ENCODE results near the gene EML3. TPM values are rescaled to one million over a fixed set of nuclear protein-coding genes. Genes with fewer than 3 reads are reported as not detected.
A peak's percentile ranks its signal among the peaks of the same experiment; 100 is the strongest.

EML3 gene
- total and polyA plus RNA-seq, 2 of the 13 experiments (the other 11 are each of a cell fraction or from before 2014, with no cell fraction given), result 10.6 to 12.3 TPM

GRCh38 chr11:62645946-62646824, 33.6 kb upstream of the EML3 start, which contains the start of gene GANAB (continued):
- TF ChIP-seq ETV5 (CRISPR knock-in tag; IDR thresholded peaks at IDR 0.05; ENCODE audit: borderline replicate concordance), result peak; percentile 53; the same call in 1 of the 2 replicates
- TF ChIP-seq GATA4 (IDR thresholded peaks at IDR 0.05; ENCODE audit: borderline replicate concordance, low read depth), result peak; percentile 16; the same call in 1 of the 2 replicates
- TF ChIP-seq HNRNPUL1 (IDR thresholded peaks at IDR 0.05; ENCODE audit: low read depth, low read length), result no peak
- peak; percentile 27; the same call in 1 of the 2 replicates for TF ChIP-seq AHDC1 (CRISPR knock-in tag; IDR thresholded peaks at IDR 0.05; ENCODE audit: borderline replicate concordance)
- peak; percentile 47; the same call in 1 of the 2 replicates for TF ChIP-seq ATF5 (CRISPR knock-in tag; IDR thresholded peaks at IDR 0.05; ENCODE audit: low read depth)
- no peak for TF ChIP-seq ZNF256 (CRISPR knock-in tag; conservative IDR thresholded peaks at IDR 0.05)
- TF ChIP-seq SP4 (CRISPR knock-in tag; IDR thresholded peaks at IDR 0.05), result peak; percentile 87
- TF ChIP-seq LCORL (IDR thresholded peaks at IDR 0.05), result no peak
- peak; percentile 32; the same call in 1 of the 2 replicates for TF ChIP-seq LCORL (CRISPR knock-in tag; IDR thresholded peaks at IDR 0.05)
- peak; percentile 84 for TF ChIP-seq AGO1 (IDR thresholded peaks at IDR 0.05; ENCODE audit: low read depth, low read length, poor library complexity, severe bottlenecking)
- peak; percentile 43; the same call in 1 of the 2 replicates for TF ChIP-seq ZNF878 (CRISPR knock-in tag; IDR thresholded peaks at IDR 0.05)
- peak; percentile 91 for TF ChIP-seq TFDP2 (CRISPR knock-in tag; IDR thresholded peaks at IDR 0.05)
- TF ChIP-seq ZC3H13 (CRISPR knock-in tag; IDR thresholded peaks at IDR 0.05), result peak; percentile 100
- no peak for TF ChIP-seq ZNF207 (IDR thresholded peaks at IDR 0.05; ENCODE audit: borderline replicate concordance)
- TF ChIP-seq ZNF350 (CRISPR knock-in tag; IDR thresholded peaks at IDR 0.05; ENCODE audit: borderline replicate concordance, low read depth), result peak; percentile 41
- peak; percentile 53; the same call in 1 of the 2 replicates for TF ChIP-seq ZFP91 (CRISPR knock-in tag; IDR thresholded peaks at IDR 0.05; ENCODE audit: borderline replicate concordance)
- no peak for TF ChIP-seq PREB (CRISPR knock-in tag; IDR thresholded peaks at IDR 0.05)
- peak; percentile 63; the same call in 1 of the 2 replicates for TF ChIP-seq NCOA1 (CRISPR knock-in tag; IDR thresholded peaks at IDR 0.05)

Data from HepG2 (cell line).